Activated CD4-positive, alpha-beta T cell treated with anti-CD3 and anti-CD28 coated beads, Interleukin-2, amount 50 U/mL, for 1 hour (primary cell): Measurements from ENCODE around the gene ADORA3.

Source experiments
- DNase-seq: peaks from one replicate; pipeline ENCODE4 v3.0.0-alpha.2; 2020

Gene ADORA3

DNA sequence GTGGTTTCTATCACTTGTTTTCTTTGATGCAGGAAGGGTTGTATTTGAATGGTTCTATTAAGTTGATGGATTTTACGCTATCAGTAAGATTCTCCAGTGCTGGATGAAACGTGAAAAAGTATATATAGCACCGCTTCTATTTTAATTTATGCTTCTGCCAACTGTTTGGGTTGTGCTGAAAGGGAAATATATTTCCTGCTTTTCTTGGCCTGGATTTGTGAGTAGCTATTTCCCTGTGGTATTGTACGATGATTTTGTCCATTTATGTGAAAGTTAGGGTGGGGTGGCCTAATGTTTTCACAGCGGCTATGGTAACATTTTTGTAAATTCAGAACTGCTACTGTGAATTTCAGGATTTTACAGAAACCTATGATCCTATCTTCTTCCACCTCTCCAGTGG is 29.3 kb downstream of the ADORA3 start:
- no peak for DNase-seq

DNA sequence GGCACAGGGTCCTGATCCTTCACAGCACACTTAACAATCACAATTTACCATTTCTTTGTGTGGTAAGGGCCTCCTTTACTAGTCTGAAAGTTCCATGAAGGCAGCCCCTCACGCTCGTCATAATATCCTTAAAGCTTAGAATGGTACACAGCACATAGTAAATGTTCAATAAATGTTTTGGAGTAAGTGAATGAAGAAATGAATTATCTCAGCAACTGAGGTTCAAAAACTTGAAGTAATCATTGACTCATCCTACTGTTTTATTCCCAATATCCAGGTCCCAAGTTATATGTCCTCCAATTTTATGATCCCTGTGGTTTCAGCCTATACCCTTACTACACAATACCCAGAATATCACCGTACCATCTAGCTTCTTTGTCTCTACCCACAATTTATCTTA is 31.9 kb downstream of the ADORA3 start:
- no peak for DNase-seq

DNA sequence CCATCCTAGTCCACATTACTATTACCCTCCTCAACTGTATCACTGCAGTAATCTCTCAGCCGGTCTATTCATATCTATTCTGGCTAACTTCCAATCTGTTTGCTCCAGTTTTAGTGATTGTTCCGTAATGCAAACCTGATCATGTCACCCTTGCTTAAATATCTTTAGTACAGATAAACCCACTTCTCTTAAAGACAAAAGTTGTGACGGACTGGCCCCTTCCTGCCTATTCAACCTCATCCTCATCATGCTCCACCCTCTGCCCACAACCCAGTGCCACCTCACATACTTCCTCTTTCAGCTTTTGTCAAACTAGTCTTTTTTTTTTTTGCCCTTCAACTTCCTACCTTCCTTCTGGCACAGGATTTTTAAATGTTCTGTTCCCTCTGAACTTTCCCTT is 32.4 kb downstream of the ADORA3 start:
- peak; percentile 58 for DNase-seq

DNA sequence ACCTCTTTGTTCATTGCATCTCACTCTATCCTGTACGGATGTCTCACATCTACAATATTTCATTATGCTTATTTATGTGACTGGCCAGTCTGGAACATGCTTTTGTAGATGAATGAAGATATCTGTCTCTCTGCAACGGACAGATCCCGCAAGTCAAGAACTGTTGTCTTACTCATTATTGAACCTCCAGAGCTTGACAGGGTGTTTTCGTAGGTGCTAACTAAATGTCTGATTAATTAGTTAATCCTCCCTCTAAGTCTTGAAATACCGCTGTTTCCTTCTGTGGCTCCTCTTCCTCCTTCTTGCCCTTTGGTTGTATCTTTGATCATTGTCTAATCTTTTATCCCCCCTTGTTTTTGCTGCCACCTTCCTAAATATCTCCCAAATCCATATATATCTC is 32.8 kb downstream of the ADORA3 start:
- no peak for DNase-seq

DNA sequence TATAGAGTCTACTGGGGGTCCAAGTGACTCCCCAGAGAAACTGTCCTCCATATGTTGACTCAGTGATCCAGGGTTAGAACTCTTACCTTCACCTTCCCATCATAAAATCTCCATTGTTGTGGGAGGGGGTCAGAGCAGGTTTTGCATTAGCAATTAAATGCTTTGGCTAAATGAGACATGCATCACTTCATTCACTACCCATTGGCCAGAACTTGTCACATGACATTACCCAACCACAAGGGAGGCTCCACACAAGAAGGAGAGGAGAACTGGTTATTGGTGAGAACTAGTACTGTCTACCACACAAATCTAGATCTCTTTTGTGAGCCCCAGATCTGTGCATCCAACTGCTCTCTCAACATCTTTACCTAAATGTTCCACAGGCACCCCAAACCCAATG is 33.9 kb downstream of the ADORA3 start:
- DNase-seq, result no peak

DNA sequence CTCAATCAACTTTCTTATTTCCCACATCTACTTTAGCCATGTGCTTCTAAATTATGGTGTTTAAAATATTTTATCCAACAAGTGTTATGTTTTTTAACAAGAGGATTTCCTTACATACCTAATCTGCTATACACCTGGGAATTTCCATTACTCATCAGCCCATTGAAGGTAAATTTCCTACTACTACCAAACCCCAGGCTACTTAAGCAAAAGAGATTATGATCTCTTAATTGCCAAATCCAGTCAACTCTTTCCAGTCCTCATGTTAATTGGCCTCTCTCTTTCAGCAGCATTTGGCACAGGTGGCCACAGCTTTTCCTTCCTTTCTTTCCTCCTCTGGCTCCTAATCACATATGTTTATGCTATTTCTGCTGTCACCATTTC is 34.7 kb downstream of the ADORA3 start:
- no peak for DNase-seq

DNA sequence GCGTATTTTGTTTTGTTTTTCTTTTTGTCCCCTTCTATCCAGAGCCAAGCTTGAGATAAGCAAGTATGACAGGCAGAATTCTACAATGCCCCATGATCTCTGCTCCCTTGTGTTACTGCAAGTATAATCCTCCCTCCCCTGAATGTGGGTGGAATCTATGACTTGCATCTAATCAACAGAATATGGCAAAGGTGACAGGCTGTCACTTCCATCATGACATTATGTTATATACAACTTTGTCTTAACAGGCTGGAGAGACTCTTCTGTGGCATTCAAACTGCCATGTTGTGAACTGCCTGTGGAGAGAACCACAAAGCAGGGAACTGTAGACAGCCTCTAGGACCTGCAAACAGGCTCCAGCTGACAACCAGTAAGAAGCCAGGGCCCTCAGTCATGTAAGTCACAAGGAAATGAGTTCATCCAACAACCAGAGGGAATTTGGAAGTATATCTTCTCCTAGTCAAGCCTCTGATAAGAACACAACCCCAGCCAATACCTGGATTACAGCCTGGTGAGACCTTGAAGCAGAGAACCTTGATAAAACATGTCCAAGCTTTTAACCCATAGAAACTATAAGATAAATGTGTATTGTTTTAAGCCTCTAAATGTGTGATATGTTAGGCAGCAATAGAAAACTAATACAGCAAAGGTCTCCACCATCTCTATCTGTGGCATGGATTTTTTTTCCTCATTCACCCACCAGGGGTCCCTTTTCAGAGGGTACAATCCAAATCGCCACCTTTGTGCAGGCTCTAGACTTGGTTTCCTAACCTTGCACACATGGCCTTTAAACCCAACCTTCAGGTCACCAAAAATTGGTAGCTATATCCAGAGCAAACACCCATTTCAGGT is 35.3 kb downstream of the ADORA3 start:
- DNase-seq, result no peak

DNA sequence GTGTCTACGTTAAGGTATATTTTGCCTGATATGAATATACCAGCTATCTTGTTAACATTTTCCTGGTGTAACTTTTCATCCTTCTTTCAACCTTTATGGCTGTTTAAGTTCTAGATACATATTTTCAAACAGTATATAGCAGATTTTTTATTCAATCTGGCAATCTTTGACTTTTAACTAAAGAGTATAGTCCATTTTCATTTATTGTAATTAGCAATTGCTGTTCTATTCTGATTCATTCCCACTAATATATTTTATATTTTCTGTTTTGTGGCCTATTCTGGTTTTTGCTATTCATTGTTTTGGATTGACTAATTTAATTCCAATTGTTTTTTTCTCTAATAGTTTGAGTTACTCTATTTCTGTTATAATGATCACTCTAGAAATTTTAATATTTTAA is 37.0 kb downstream of the ADORA3 start:
- no peak for DNase-seq

DNA sequence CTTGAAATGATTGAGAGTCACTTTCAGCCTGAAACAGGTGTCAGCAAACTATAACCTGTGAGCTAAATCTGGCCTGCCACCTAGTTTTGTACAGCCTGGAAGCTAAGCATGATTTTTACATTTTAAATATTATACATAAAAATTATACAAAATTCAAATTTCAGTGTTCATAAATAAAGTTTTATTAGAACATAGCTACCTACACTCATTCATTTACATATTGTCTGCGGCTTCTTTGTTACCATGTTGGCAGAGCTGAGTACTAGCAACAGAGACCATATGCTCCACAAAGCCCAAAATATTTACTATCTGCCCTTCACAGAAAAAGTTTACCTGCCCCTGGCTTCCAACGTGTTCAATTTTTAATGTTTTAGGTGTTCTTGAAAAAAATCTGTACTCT is 37.7 kb downstream of the ADORA3 start:
- no peak for DNase-seq

DNA sequence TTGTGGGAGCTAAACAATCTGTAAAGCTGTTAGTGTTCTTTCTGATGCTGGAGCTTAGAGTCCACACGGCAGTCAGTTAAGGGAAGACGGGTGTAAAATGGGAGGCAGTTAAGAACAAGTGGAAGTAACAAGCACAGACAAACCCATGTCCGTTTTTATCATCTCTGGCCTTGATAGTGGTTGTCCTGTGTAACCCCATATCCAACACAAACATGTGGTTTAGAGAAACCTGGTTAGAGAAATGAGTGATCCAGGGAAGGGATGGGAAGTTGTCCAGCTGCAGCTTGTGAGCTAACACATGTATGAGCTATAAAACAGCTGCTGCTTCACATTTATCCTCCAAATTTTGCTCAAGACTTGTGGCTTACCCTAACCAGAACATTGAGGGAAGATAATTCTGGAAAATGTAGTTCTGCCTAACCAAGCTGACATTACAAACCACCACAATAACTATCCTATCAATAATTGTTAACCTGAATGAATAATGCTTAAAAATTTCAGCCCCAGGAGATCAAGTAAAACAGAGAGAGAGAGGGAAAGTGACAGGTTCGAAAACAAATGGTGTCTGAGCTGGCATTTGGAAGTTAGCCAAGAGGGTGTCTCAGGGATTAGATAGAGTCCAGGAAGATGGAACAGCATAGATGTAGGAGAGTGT is 40.3 kb downstream of the ADORA3 start:
- no peak for DNase-seq

DNA sequence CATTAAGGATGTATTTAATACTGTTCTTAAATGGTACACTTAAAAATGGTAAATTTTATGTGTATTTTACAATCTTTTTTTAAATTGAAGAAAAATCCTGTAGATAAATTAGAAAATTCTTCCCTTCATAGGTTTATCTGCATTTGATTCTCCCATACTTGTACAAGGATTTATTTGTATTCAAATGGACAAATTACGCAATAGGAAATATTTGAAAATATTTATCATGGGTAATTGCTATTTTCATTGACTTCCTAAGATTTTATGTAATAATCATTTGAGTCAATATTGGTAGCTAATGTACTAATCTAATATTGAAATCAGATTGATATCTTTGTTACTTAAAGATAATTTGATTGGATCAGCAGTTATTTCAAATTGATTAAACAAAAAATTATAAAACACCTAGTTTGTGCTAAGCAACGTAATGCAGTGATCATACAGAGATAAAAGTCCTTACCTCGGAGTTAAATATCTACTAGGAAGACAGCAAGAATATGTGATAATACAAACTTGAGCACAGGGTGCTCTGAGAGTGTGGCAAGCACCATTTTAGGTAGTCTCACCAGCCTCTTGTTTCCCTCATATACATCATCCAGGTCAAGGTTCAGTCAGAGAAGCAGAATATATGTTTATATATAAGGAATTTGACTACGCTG is 40.9 kb downstream of the ADORA3 start:
- no peak for DNase-seq

DNA sequence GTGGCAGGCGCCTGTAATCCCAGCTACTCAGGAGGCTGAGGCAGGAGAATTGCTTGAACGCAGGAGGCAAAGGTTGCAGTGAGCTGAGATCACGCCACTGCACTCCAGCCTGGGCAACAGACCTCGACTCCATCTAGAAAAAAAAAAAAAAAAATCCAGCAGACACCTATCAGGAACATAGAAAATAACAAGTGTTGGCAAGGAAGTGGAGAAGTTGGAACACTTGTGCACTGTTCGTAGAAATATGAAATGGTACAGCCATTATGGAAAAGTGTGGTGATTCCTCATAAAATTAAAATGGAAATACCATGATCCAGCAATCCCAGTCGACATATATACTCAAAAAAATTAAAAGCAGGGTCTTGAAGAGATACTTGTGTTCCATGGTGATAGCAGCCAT is 41.7 kb downstream of the ADORA3 start:
- no peak for DNase-seq

DNA sequence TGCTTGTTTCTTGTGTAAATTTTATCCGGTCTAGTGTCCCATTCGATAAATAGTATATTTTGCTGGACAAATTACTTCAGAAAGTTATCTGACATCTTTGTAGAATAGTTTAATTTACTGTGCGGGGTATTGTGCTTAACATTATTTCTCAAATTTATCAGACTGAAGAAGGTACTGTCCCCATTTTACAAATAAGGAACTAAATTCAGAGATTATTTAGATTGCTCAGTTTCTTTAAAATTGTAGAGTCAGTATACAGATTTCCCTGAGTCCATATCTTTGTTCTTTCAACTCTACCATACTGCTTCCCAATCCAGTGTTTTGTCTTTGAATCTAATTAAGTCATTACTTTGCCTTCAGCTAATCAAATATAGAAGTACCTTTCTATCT is 47.8 kb downstream of the ADORA3 start:
- DNase-seq, result no peak

DNA sequence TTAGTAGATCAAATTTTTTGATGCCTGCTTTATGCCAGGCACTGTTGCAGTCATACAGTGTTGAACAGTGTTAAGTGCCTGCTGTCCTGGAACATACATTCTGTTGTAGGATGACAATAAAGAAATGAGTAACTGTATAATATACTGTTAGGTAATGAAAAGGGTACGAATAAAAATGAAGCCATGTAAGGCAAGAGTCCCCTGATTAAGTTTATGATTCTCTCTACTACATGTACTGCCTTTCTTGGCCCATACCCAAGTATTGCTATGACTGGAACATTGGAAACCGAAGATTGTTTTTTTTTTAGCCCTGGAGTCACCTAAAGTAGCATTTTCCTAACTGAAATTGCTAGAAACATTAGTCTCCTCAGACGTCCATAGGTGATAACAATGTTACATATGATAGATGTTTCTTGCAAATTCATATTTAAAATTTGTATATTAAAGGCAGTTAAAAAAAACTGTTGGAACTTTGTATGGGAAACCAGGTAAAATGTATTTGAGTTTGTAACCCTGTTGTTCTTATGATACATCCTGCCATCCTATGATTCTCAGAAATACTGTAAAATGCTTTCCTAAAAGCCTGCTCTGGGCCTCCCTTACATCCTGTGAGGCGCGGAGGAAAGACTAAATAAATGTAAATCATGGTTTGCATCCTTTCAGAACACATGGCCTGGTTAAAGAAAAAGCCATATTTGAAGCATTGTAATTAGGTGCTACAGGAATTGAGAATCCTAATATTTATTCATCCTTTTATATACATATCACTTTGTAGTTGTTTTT is 48.4 kb downstream of the ADORA3 start:
- no peak for DNase-seq

DNA sequence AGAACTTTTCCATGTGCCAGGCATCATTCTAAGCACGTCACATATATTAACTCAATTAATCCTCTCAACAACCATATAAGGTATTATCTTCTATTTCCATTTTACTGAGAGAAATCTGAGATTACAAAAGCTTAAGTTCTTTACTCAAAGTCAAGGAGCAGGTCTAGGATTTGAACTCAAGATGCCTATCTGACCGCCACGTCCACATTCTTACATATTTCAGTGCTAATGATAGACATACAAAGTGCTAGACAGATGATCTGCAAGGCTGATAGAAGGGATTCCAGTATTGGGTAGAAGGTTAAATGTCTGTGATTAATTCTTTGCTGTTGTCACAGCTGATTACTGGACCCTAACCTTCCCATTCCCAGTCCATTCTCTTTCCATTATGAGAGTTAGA is 49.7 kb downstream of the ADORA3 start:
- no peak for DNase-seq

DNA sequence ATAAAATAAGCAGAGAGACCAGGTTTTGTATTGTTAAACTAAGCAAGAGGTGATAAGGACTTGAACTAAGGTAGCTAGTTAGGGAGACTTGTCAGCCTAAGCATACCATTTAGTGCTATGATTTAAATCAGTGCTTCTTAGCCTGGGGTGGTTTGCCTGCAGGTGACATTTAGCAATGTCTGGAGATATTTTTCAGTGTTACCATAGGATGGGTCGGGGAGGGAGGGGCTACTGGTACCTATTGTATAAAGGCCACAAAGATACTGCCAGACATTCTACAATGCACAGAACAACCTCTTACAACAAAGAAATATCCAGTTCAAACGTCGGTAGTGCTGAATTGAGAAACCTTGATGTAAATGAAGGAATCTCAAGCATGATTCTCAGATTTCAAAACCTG is 50.9 kb downstream of the ADORA3 start:
- no peak for DNase-seq

DNA sequence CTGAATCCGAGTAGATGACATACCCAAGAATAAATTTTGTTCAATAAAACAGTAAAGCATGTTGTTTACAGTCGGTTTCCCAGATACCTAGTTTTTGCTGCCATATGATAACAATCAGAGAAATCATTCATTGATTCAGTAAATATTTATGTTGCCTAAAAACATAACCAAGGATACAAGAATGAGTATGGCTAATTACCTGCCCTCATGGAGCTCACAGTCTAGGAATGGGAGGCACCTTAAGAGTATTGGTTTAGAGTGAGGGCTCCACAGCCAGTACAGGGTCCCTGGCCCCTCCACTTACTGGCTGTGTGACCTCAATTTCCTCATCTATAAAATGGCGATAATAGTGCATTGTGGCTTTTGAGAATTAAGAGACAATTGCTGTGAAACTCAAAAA is 53.2 kb downstream of the ADORA3 start:
- DNase-seq, result no peak

DNA sequence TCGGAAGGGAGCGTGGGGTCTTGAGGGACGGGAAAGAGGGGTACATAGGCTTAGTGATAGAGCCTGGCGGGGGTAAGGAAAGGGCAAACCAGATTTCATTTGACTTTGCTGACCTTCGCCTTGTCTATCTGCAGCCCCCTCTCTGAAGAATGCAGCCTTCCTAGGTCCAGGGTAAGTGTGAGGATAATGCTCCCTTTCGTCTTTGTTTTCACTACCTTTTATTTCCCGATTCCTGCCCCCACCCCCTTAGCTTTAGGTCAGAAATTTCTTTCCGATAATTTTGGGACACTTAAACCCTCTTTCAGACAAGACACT is 53.8 kb downstream of the ADORA3 start:
- no peak for DNase-seq
